ENCODE data around the gene PHACTR3. TPM values are rescaled to one million over a fixed set of nuclear protein-coding genes. Genes with fewer than 3 reads are reported as not detected.

Gene PHACTR3
- total RNA-seq, 4 donors from 2014 or later = 0.54 to 0.81 (median 0.59) TPM; not detected in 1

DNA sequence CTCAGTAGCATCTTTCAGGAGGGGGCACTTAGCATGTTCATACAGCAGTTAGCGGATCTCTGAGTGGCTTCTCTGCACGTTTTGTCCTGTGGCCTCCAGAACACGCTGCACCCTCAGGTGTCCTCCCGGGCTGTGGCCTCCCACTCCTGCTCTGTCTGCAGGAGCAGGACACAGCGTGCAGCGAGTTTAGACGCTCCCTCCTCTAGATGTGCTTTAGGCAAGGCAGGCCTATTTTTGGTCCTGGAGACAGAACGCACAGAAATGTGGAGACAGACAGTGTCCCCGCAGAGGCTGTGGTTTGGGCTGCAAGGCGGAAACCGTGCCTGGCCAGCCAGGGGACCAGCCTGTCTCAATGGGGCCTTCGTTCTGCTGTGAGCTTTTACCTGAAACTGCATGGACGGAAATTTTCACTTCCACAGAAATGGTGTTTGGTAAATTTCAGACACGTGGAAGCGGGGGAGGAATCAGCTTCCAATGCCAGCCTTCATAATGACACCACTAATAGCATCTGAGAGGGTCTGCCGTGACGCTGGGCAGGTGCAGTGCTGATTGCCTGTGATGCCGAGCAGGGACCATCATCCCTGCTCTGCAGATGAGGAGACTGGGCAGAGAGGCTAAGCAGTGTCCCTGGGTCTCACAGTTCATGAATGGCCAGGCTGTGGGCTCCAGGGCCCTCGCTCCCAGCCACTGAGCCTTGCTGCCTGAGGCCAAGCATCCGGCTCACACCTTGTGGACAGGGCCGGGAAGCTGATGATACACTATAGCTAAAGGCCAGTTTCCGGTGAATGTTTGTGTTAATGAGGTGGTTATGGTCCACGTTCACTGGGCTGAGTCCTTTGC, 208.2 kb downstream of the PHACTR3 start:
- no peak for ATAC-seq
- 83 to 92% methylated on average over 1 to 2 of the region's 23 CpGs for WGBS, 2 donors (ENCODE audit: low coverage in 1 of 2)
- H3K27me3 ChIP-seq = no peaks in the 10 kb centered on the region
- no peak overlapping the region for H3K27ac ChIP-seq
- TF ChIP-seq POLR2AphosphoS5 (IDR thresholded peaks at IDR 0.05) (no peak), POLR2A (IDR thresholded peaks at IDR 0.05) (no peak), EP300 (IDR thresholded peaks at IDR 0.05) (no peak)
- TF ChIP-seq, protein P1, sequence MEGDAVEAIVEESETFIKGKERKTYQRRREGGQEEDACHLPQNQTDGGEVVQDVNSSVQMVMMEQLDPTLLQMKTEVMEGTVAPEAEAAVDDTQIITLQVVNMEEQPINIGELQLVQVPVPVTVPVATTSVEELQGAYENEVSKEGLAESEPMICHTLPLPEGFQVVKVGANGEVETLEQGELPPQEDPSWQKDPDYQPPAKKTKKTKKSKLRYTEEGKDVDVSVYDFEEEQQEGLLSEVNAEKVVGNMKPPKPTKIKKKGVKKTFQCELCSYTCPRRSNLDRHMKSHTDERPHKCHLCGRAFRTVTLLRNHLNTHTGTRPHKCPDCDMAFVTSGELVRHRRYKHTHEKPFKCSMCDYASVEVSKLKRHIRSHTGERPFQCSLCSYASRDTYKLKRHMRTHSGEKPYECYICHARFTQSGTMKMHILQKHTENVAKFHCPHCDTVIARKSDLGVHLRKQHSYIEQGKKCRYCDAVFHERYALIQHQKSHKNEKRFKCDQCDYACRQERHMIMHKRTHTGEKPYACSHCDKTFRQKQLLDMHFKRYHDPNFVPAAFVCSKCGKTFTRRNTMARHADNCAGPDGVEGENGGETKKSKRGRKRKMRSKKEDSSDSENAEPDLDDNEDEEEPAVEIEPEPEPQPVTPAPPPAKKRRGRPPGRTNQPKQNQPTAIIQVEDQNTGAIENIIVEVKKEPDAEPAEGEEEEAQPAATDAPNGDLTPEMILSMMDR (IDR thresholded peaks at IDR 0.05) = no peak
- no peaks in the 10 kb centered on the region for H3K36me3 ChIP-seq
- no peaks in the 10 kb centered on the region for H3K9me3 ChIP-seq
- H3K4me1 ChIP-seq = no peaks in the 10 kb centered on the region
- H3K4me3 ChIP-seq = no peak overlapping the region

DNA sequence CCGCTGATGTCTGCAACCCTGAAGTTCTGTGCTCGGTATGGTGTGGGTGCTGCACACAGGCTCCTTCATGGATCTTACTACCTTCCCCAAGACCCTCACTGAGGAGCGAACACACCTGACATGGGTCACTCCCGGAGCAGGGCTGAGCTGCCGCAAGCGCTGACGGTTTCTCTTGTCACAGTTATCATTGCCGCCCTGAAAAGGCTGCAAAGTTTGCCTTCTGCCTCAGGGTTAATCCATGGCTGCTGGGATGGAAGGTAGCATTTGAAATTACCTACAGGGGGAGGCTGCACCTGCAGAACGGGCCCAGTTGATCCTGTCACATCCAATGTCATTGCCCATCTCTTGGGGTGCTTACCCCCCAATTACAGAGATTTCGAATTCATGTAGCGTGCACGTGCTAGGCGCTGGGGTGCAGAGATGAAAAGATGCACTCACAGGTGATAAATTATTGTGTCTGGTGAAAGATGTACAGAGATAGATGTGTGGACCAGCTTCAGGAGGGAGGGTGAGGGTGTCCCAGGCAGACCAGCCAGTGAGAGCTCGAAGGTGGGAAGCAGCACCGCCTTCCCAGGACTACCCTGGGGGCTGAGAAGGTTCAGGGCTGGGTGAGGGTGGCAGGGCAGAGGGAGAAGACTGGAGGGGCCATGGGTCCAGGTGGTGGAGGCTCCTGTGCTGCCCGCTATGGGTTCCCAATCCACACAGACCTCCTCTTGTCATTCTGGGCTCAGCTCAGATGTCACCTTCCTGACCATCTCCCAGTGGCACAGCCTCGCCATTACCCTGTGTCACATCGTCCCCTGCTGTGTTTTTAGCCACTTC, 209.0 kb downstream of the PHACTR3 start:
- H3K36me3 ChIP-seq = no peaks in the 10 kb centered on the region
- no peaks in the 10 kb centered on the region for H3K9me3 ChIP-seq
- ATAC-seq = no peak
- 81 to 90% methylated on average over 3 to 5 of the region's 18 CpGs for WGBS, 2 donors (ENCODE audit: low coverage in 1 of 2)
- H3K27me3 ChIP-seq = no peaks in the 10 kb centered on the region
- H3K4me1 ChIP-seq = no peaks in the 10 kb centered on the region
- H3K4me3 ChIP-seq = no peak overlapping the region
- H3K27ac ChIP-seq = no peak overlapping the region
- TF ChIP-seq POLR2A (IDR thresholded peaks at IDR 0.05) = no peak
- TF ChIP-seq, protein P1 (IDR thresholded peaks at IDR 0.05) = no peak
- no peak for TF ChIP-seq POLR2AphosphoS5 (IDR thresholded peaks at IDR 0.05)

DNA sequence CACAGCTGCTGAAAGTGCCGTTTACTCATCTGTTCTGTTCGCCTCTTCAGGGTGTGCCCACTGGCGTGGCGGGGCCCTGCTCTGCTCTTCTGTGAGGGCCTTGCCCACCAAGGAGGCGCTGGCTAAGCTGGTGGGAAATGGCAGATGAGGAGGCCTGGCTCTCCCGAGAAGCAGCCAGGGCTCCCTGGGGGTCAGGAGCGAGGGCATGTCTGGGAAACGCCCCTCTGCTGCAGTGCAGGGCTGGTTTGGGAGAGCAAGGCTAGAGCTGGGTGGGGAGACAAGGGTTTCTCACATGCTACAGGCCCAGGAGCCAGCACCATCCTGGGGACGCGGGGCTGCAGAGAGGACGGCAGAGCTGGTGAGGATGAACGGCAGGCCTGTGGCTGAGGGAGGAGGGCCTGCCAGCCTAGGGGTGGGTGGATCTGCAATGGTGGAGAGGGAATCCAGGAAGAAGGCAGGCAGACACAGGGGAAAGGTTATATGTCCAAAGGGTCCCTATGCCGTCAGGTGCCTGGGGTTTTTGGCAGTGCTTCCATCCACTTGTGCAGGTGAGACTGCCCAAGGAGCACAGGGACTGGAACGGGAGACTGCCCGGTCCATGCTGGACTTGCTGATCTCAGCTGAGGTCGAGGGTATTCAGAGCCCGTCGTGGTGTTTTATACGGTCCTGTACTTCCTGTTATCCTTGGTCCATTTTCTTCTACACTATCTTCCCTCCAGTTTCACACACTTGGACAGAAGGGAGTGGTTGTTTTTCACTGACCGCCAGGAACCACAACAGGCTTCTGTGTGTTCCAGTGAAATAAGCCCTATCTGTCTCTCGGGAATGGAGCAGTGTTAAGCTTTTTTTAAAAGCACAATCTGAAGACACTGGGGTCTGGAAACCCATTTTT, 209.9 kb downstream of the PHACTR3 start:
- H3K9me3 ChIP-seq = no peaks in the 10 kb centered on the region
- no peak for ATAC-seq
- H3K36me3 ChIP-seq = no peaks in the 10 kb centered on the region
- H3K27me3 ChIP-seq = peaks cover 3% of the 10 kb centered on the region
- H3K4me3 ChIP-seq = no peak overlapping the region
- H3K4me1 ChIP-seq = no peaks in the 10 kb centered on the region
- no peak overlapping the region for H3K27ac ChIP-seq
- no peak for TF ChIP-seq EP300 (IDR thresholded peaks at IDR 0.05)
- no peak for TF ChIP-seq POLR2AphosphoS5 (IDR thresholded peaks at IDR 0.05)
- no peak for TF ChIP-seq POLR2A (IDR thresholded peaks at IDR 0.05)
- TF ChIP-seq, protein P1 (IDR thresholded peaks at IDR 0.05) = no peak
- 40 to 70% methylated on average over 1 to 9 of the region's 21 CpGs for WGBS, 2 donors (ENCODE audit: low coverage in 1 of 2)

DNA sequence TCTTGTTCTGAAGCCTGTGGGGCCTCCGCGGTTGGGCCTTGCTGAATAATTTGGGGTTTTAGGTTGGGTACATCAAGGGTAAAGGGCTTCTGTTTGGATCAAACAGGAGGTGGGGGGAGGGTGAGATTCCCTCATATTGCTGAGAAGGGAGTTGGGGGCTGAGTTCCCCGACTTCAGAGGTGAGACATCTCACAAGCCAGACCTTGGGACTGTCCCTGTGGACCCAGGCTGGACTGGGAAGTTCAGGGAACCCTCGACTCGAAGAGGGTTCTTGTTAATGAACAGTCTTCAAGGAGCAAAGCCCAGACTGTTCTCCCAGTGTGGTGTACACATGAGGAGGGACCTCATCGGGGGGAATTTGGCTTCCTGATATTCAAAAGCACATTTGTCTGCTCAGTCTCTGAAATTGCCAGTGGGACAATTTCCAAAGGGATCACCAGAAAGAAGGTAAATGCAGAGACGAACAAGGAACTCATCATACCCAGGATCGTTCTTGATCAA, 210.6 kb downstream of the PHACTR3 start:
- TF ChIP-seq EP300 (IDR thresholded peaks at IDR 0.05) (no peak), POLR2AphosphoS5 (IDR thresholded peaks at IDR 0.05) (no peak), POLR2A (IDR thresholded peaks at IDR 0.05) (no peak)
- TF ChIP-seq, protein P1 (IDR thresholded peaks at IDR 0.05) = no peak
- 80% methylated on average over 4 to 5 of the region's 8 CpGs for WGBS, 2 donors (ENCODE audit: low coverage in 1 of 2)

More for the DNA sequence above, 210.6 kb downstream of the PHACTR3 start:
- Histone ChIP-seq H3K27ac (no peak overlapping the region), H3K9me3 (no peaks in the 10 kb centered on the region), H3K4me3 (no peak overlapping the region), H3K36me3 (no peaks in the 10 kb centered on the region), H3K4me1 (no peaks in the 10 kb centered on the region), H3K27me3 (peaks cover 10% of the 10 kb centered on the region)
- no peak for ATAC-seq

Data from gastroesophageal sphincter (tissue), 4 donors.